GM21526 (cell line): ENCODE data around the gene RIF1.

ENCODE experiments used
- ATAC-seq: cut with Tn5 transposase; IDR thresholded peaks from one replicate; pipeline ENCODE4 v1.9.1; 2021; ENCODE audit warnings: moderate library complexity; ENCODE audit not compliant: unreplicated experiment, low FRiP score

Gene RIF1

GRCh38 chr2:151409601-151410484, at the start of gene RIF1:
RIF1 (plus strand) TSS chr2:151409902; CDS start chr2:151410424, 522 bp downstream.
- ATAC-seq = peak; percentile 94

DNA sequence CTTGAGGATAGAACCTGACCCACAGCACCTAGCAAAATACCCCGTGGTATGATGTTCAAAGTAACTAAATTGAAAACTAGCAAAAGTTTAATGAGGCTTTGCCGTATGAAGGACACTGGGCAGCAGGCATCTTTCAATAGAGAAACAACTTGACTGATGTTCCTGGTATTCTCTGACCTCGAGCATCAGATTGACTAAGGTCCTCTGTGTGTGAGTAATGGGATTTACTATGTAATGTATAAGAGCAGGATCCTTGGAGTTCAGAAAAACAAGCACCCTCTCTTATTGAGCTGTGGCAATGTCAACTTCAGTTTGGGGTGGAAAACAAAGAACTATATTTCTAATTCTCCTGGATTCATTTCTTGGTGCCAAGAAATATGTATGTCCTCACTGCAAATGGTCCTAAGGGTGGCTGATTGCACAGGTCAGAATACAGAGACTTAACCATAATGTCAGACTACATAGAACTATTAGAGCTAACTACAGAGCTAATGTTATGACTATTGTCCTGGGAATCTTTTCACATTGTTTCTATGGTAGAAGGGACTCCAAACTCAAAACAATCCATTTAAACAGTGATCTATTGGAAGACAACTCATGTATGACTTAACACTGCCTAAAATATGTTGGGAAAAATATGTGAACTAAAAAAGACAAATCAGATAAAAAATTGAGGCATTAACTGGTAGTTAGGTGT, 47.9 kb upstream of the RIF1 start:
- ATAC-seq = no peak

- ATAC-seq = no peak
Measured at GRCh38 chr2:151363709-151364108, 46.0 kb upstream of the RIF1 start.

DNA sequence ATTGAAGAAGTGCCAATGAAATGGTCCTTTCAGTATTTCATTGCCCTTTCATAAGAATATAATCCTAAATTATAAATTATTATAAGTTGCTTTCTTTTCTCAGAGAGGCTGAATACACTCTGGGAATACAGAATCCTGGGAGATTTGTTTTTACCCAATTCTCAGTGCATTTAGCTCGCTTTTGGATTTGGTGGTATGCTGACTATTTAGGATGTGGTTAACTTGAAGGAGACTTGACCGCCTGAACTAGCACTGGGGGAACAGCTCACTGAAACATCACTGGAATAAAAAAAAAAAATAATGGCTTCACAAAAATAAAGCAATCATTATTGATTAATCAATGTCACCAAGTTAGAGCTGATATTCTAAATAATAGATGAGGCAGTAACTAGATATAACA, 42.1 kb upstream of the RIF1 start:
- no peak for ATAC-seq

- ATAC-seq = peak; percentile 90
Measured at GRCh38 chr2:151374436-151374835, 35.3 kb upstream of the RIF1 start.

DNA sequence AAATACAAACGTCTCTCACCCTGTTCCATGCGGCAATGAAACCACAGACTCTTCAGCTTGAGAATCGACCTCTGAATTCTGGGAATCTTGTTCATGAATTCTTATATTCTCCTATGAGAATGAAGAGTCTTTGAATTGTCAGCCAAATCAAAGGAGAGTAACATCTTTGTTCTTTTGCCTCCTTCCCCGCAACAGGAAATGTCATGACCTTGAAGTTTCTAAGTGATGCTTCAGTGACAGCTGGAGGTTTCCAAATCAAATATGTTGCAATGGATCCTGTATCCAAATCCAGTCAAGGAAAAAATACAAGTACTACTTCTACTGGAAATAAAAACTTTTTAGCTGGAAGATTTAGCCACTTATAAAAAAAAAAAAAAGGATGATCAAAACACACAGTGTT, 30.5 kb upstream of the RIF1 start:
- no peak for ATAC-seq

- ATAC-seq = no peak
Measured at GRCh38 chr2:151380580-151381235, 29.0 kb upstream of the RIF1 start.

DNA sequence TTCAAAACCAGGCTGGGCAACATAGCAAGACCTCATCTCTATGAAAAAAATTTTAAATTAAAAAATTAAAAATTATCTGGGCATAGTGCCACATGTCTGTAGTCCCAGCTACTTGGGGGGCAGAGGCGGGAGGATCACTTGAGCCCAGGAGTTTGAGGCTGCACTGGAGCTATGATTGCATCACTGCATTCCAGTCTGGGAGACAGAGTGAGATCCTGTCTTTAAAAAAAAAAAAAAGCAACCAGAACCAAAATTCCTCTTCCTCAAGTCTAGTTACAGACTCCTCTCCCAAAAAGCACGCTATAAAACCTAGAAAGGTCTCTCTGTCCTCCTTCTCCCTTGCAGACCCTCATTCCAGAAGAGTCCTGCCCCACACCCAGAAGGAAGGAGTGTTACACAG, 28.4 kb upstream of the RIF1 start:
- no peak for ATAC-seq

- ATAC-seq = no peak
Measured at GRCh38 chr2:151388011-151388410, 21.7 kb upstream of the RIF1 start.

DNA sequence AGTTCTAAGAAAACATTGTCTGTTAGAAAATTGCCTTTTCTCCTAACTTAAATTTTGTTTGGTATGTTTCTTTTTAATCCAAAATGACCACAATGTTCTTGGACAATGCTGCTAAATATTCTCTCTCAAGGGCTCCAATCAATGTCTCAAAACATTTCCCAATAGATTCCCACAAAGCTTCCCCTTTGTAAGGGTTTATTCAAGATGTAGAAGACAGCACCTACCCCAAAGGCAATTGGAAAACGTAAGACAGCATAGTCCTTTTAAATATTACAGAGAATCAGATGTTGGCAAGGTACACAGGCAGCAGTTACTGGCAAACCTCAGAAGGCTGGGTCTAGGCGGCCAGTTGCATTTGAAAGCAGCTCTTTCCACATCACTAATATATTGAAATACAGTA, 18.3 kb upstream of the RIF1 start:
- ATAC-seq = no peak

DNA sequence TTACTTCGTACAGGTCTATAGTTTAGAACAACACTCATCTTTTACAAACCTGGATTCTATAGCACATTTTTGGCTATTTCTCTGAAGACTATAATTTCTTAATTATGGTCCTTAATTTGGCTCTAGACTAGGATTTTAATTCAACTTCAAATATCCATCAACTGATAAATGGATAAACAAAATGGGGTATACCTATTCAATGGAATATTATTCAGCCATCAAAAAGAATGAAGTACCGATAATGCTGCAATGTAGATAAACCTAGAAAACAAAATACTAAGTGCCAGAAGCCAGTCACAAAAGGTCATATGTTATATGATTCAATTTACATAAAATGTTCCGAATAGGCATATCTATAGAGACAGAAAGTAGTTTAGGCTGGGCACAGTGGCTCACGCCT, 15.2 kb upstream of the RIF1 start:
- ATAC-seq = no peak

DNA sequence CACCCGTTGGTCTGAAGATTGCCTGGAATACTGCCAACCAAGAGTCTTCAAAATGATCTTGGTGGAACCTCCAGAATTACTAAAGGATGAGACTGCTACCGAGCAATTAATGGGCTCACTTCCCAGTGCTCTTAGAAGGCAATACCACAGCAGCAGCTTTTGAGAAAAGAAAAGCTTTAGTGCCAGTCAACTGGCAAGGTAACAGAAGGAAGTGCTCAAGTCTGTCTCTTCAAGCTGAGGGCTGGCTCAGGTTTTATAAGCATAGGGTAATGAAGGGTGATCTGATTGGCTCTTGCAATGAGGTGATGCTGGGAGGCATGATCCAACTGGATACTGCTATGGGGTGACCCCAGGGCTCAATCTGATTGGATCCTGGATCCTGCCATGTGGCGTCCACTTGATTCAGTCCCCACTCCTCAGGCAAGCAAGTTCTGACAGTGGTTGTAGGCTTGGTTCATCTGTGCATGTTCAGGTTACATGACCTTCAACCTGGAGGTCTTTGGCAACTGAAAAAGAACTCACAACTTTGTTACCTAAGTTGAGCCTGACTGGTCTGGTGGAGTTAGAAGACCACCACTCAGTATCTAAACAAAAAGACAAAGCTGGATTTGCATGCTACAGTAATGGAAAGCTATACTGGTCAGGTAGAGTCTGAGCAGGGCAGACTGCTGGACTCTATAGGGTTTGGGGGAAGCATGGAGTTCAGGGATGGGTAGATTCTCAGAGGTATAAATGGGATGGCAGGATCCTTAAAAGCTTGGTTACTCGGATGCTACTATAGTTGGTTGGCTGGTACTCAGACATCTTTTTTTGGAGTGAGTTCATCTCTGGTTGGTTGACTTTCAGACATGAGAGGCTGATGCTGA, 14.0 kb upstream of the RIF1 start:
- ATAC-seq = no peak

GRCh38 chr2:151399981-151400380, 9.7 kb upstream of the RIF1 start:
- no peak for ATAC-seq

GRCh38 chr2:151401149-151401548, 8.6 kb upstream of the RIF1 start:
- no peak for ATAC-seq

DNA sequence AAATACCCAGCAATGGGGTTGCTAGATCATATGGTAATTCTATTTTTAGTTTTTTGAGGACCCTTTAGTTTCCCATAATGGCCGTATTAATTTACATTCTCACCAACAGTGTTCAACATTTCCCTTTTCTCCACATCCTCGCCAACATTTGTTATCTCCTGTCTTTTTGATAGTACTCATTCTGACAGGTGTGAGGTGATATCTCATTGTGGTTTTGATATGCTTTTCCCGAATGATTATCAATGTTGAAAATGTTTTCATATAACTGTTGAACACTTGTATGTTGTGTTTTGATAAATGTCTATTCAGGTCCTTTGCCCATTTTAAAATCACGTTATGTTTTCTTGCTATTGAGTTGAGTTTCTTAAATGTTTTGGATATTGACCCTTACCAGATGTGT, 5.8 kb upstream of the RIF1 start:
- ATAC-seq = no peak

- ATAC-seq = no peak
Measured at GRCh38 chr2:151405376-151405775, 4.3 kb upstream of the RIF1 start.

DNA sequence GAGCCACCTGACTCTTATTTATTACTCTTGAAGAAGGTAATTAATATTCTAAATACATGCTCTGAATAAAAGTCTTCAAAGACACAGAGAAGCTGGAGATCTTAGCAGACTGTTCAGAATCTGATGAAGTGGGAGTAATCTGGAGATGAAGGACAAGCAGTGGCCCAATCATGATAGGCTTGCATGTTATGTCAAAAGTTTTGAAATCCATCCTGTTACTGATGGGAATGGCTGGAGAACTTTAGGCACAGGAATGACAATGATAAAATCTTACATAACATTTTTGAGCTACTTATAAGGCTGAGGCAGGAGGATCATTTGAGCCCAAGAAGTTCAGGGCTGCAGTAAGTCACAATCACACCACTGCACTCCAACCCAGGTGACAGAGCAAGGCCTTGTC, 2.4 kb upstream of the RIF1 start:
- no peak for ATAC-seq

DNA sequence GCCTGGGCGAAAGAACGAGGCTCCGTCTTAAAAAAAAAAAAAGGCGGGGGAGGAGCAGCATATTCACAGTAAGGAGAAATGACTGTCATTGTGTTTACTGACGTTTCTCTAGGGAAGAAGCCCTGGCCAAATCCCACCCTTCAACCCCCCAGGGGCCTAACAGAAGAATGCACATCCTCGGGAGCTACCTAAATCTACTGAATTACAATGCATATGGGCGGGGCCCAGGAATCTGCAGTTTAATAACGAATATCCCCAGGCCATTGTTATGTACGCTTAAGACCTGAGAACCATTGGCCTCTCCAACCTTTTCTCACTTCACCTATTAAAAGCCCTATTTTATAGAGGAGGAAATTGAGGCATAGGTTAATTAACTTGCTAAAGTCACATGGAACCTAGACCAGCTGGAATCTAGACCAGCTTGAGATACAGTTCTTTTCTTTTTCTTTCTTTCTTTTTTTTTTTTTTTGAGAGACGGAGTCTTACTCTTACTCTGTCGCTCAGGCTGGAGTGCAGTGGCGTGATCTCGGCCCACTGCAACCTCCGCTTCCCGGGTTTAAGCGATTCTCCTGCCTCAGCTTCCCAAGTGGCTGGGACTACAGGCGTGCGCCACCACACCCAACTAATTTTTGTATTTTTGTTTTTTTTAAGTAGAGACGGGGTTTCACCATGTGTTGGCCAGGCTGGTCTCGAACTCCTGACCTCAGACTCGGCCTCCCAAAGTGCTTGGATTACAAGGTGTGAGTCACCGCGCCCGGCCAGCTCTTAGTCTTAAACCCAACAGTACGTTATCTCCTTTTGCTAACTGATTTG, 708 bp upstream of the RIF1 start:
- ATAC-seq = no peak

DNA sequence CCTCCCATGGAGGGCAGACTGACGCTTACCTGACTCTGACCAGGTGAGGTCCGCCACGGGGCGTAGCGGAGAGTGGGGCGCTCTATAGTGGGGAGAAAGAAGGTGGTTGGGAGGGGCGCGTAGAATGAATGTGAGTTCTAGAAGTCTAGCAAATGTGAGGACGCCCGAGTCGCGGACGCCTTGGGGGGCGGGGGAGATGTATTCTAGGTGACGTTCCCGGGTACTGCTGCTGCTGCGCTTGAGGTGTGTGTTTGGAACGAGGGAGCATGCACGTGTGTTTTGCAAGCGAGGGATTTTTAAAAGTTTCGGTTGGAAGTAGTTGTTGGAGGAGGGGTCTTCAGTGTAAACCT, 758 bp downstream of the RIF1 start:
- peak; percentile 35 for ATAC-seq

DNA sequence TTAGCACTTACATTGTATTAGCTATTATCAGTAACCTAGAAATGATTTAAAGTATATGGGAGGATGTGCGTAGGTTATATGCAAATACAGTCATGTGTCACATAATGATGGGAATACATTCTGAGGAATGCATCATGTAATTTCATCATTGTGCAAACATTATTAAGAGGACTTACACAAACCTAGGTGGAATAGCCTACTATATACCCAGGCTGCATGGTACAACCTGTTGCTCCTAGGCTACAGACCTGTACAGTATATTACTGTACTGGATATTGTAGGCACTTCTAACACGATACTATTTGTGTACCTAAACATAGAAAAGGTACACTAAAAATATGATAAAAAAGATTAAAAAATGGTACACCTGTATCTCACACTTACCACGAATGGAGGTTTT, 7.9 kb downstream of the RIF1 start:
- ATAC-seq = no peak
